H9 (cell line): ENCODE results near the gene SPATA16. TPM values are rescaled to one million over a fixed set of nuclear protein-coding genes. Genes with fewer than 3 reads are reported as not detected.

Experiments used
- DNase-seq: peaks from one replicate; pipeline ENCODE4 v3.0.0-alpha.2; 2017
- H2AFZ ChIP-seq: one replicate; pipeline ENCODE4 v1.6.1; 2013; ENCODE audit warnings: mild to moderate bottlenecking, low read length, control low read depth, moderate library complexity
- H2AK5ac ChIP-seq: 2 replicates; pipeline ENCODE4 v1.6.1; 2013; ENCODE audit warnings: low read length, control low read depth, mixed read lengths; ENCODE audit not compliant: insufficient read length
- H2BK120ac ChIP-seq: one replicate; pipeline ENCODE4 v1.6.1; 2013; ENCODE audit warnings: low read depth, mild to moderate bottlenecking, low read length, control low read depth, inconsistent platforms; ENCODE audit not compliant: poor library complexity, severe bottlenecking
- H2BK12ac ChIP-seq: 2 replicates; pipeline ENCODE4 v1.6.1; 2013; ENCODE audit warnings: low read length, control low read depth, mixed read lengths, low read depth; ENCODE audit not compliant: insufficient read length
- H2BK15ac ChIP-seq: 2 replicates; pipeline ENCODE4 v1.6.1; 2013; ENCODE audit warnings: low read depth, low read length, control low read depth
- H2BK20ac ChIP-seq: one replicate; pipeline ENCODE4 v1.6.1; 2013; ENCODE audit warnings: low read depth, mild to moderate bottlenecking, low read length, control low read depth, inconsistent platforms; ENCODE audit not compliant: poor library complexity, severe bottlenecking
- H2BK5ac ChIP-seq: 2 replicates; pipeline ENCODE4 v1.6.1; 2013; ENCODE audit warnings: low read length, control low read depth, mixed read lengths; ENCODE audit not compliant: insufficient read length
- H3K14ac ChIP-seq: 2 replicates; pipeline ENCODE4 v1.6.1; 2013; ENCODE audit warnings: low read length, control low read depth; ENCODE audit not compliant: insufficient read depth
- H3K18ac ChIP-seq: 2 replicates; pipeline ENCODE4 v1.6.1; 2013; ENCODE audit warnings: low read depth, mild to moderate bottlenecking, mixed read lengths, low read length, control low read depth; ENCODE audit not compliant: insufficient read length
- H3K23ac ChIP-seq: 2 replicates; pipeline ENCODE4 v1.6.1; 2013; ENCODE audit warnings: low read length, control low read depth, mixed read lengths, low read depth; ENCODE audit not compliant: insufficient read length
- H3K23me2 ChIP-seq: 2 replicates; pipeline ENCODE4 v1.6.1; 2013; ENCODE audit warnings: low read depth, mild to moderate bottlenecking, mixed read lengths, low read length, control low read depth; ENCODE audit not compliant: insufficient read length, poor library complexity, severe bottlenecking
- H3K27ac ChIP-seq: 2 replicates; pipeline ENCODE4 v1.5.1; 2013; ENCODE audit warnings: low read length, control low read depth, mixed read lengths, low read depth; ENCODE audit not compliant: insufficient read length
- H3K27me3 ChIP-seq: 2 replicates; pipeline ENCODE4 v1.6.1; 2013; ENCODE audit warnings: low read length, control low read depth, inconsistent platforms; ENCODE audit not compliant: insufficient read depth
- H3K4ac ChIP-seq: 2 replicates; pipeline ENCODE4 v1.6.1; 2013; ENCODE audit warnings: low read depth, mild to moderate bottlenecking, control low read depth, inconsistent platforms, low read length, moderate library complexity
- H3K4me1 ChIP-seq: 2 replicates; pipeline ENCODE4 v1.6.1; 2013; ENCODE audit warnings: low read length, control low read depth, inconsistent platforms; ENCODE audit not compliant: insufficient read depth
- H3K4me2 ChIP-seq: 2 replicates; pipeline ENCODE4 v1.6.1; 2013; ENCODE audit warnings: low read length, control low read depth, mixed read lengths; ENCODE audit not compliant: insufficient read length, insufficient read depth
- H3K56ac ChIP-seq: 2 replicates; pipeline ENCODE4 v1.6.1; 2013; ENCODE audit warnings: low read depth, mild to moderate bottlenecking, mixed read lengths, low read length, control low read depth; ENCODE audit not compliant: insufficient read length
- H3K79me1 ChIP-seq: 2 replicates; pipeline ENCODE4 v1.6.1; 2013; ENCODE audit warnings: low read depth, mild to moderate bottlenecking, moderate library complexity, low read length, control low read depth, inconsistent platforms; ENCODE audit not compliant: insufficient read depth, poor library complexity, severe bottlenecking
- H3K79me2 ChIP-seq: 2 replicates; pipeline ENCODE4 v1.6.1; 2013; ENCODE audit warnings: low read length, control low read depth, inconsistent platforms; ENCODE audit not compliant: insufficient read depth
- H3K9ac ChIP-seq: 2 replicates; pipeline ENCODE4 v1.6.1; 2013; ENCODE audit warnings: low read length, control low read depth, mixed read lengths; ENCODE audit not compliant: insufficient read length; ENCODE audit errors: extremely low read depth
- H3K9me3 ChIP-seq: one replicate; pipeline ENCODE4 v1.6.1; 2013; ENCODE audit warnings: low read depth, low read length, inconsistent platforms; ENCODE audit not compliant: control insufficient read depth
- H3T11ph ChIP-seq: one replicate; pipeline ENCODE4 v1.6.1; 2013; ENCODE audit warnings: mild to moderate bottlenecking, low read length, control low read depth, inconsistent platforms
- H4K20me1 ChIP-seq: one replicate; pipeline ENCODE4 v1.6.1; 2013; ENCODE audit not compliant: control insufficient read depth, insufficient read length, insufficient read depth
- H4K5ac ChIP-seq: 2 replicates; pipeline ENCODE4 v1.6.1; 2013; ENCODE audit warnings: low read depth, mild to moderate bottlenecking, mixed read lengths, low read length, control low read depth; ENCODE audit not compliant: insufficient read length
- H4K8ac ChIP-seq: replicated peaks from 2 replicates; pipeline ENCODE4 v1.6.1; 2013; ENCODE audit warnings: low read length, control low read depth, mixed read lengths, low read depth; ENCODE audit not compliant: insufficient read length
- H4K91ac ChIP-seq: 2 replicates; pipeline ENCODE4 v1.6.1; 2013; ENCODE audit warnings: low read depth, mild to moderate bottlenecking, moderate library complexity, mixed read lengths, low read length, control low read depth; ENCODE audit not compliant: insufficient read length
- H3K27ac Mint-ChIP-seq, 3 experiments: 2 replicates in 2 of 3; 3 replicates in 1 of 3; pipeline ENCODE4 v1.8.0; 2020 to 2021; ENCODE audit warnings: mixed read lengths in 3 of 3, mild to moderate bottlenecking in 1 of 3, moderate library complexity in 1 of 3
- H3K27me3 Mint-ChIP-seq: 2 replicates; pipeline ENCODE4 v1.8.0; 2021; ENCODE audit warnings: low read depth, mild to moderate bottlenecking, moderate library complexity, mixed read lengths
- H3K36me3 Mint-ChIP-seq, 3 experiments: 2 replicates in 2 of 3; 3 replicates in 1 of 3; pipeline ENCODE4 v1.8.0; 2020 to 2021; ENCODE audit warnings: low read depth in 3 of 3, mixed read lengths in 3 of 3; ENCODE audit not compliant: insufficient read depth in 1 of 3
- H3K4me1 Mint-ChIP-seq, 2 experiments: 2 replicates each; pipeline ENCODE4 v1.8.0; 2020; ENCODE audit warnings: mixed read lengths in 2 of 2
- H3K4me3 Mint-ChIP-seq, 2 experiments: 2 replicates in 1 of 2; 3 replicates in 1 of 2; pipeline ENCODE4 v1.8.0; 2020 to 2021; ENCODE audit warnings: mild to moderate bottlenecking in 2 of 2, mixed read lengths in 2 of 2, moderate library complexity in 1 of 2
- H3K9me3 Mint-ChIP-seq, 2 experiments: 2 replicates in 1 of 2; 3 replicates in 1 of 2; pipeline ENCODE4 v1.8.0; 2020; ENCODE audit warnings: mild to moderate bottlenecking in 2 of 2, mixed read lengths in 2 of 2, moderate library complexity in 1 of 2
- WGBS: extraction: QIAGEN DNeasy Blood & Tissue Kit; methylation state at CpG from one replicate; pipeline ENCODE4 v1.1.7; 2013; ENCODE audit warnings: missing lambda C conversion rate, low lambda C conversion rate, mixed read lengths; ENCODE audit not compliant: insufficient read length; ENCODE audit errors: extremely low coverage; 5-methylcytosine and 5-hydroxymethylcytosine counted together
- total RNA-seq: library from RNA; stranded (reverse); gene quantifications from 2 replicates; pipeline ENCODE4 v1.2.1, GENCODE V29; 2021
- TF ChIP-seq, protein P1 (sequence below): fragments of 200-600 bp; sonication (generic); conservative IDR thresholded peaks from 3 replicates; pipeline ENCODE4 v1.8.0; 2021; ENCODE audit warnings: antibody characterized with exemption, mild to moderate bottlenecking

The SPATA16 gene
- total RNA-seq, 1 experiment from 2014 or later = not detected

DNA sequence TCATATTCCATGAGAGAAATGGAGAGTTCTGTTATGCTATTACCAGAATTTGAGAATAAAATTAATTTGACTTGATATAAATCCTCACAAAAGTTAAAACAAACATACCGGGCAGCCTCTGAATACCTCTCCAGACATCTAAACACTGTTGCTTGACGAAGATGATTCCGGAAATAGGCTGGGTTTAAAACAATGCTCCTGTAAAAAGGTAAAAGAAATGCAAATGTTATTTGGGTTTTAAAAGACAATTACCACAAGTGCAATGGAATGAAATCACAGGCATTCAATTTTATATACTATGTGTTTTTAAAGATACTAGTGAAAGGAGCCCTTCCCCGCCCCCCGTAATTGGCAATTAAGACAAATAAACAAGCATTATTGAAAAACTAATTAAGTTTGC is 121.7 kb downstream of the SPATA16 start:
- peaks cover 31 to 39% of the 10 kb centered on the region in 2 experiments for H3K4me1 Mint-ChIP-seq
- no peaks in the 10 kb centered on the region for H3K27me3 ChIP-seq
- H3K18ac ChIP-seq = no peak overlapping the region
- no peak for DNase-seq
- H3K9ac ChIP-seq = no peak overlapping the region
- H3T11ph ChIP-seq = no peak overlapping the region
- H2AK5ac ChIP-seq = no peak overlapping the region
- no peak overlapping the region for H4K8ac ChIP-seq
- TF ChIP-seq, protein P1, sequence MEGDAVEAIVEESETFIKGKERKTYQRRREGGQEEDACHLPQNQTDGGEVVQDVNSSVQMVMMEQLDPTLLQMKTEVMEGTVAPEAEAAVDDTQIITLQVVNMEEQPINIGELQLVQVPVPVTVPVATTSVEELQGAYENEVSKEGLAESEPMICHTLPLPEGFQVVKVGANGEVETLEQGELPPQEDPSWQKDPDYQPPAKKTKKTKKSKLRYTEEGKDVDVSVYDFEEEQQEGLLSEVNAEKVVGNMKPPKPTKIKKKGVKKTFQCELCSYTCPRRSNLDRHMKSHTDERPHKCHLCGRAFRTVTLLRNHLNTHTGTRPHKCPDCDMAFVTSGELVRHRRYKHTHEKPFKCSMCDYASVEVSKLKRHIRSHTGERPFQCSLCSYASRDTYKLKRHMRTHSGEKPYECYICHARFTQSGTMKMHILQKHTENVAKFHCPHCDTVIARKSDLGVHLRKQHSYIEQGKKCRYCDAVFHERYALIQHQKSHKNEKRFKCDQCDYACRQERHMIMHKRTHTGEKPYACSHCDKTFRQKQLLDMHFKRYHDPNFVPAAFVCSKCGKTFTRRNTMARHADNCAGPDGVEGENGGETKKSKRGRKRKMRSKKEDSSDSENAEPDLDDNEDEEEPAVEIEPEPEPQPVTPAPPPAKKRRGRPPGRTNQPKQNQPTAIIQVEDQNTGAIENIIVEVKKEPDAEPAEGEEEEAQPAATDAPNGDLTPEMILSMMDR = no peak
- no peaks in the 10 kb centered on the region for H3K79me1 ChIP-seq
- H2BK5ac ChIP-seq = no peak overlapping the region
- H3K23ac ChIP-seq = no peak overlapping the region
- peak overlapping the region; percentile 65 for H3K27ac ChIP-seq
- no peaks in the 10 kb centered on the region for H3K79me2 ChIP-seq
- H3K14ac ChIP-seq = no peak overlapping the region
- H3K9me3 Mint-ChIP-seq = no peaks in the 10 kb centered on the region; a peak in 1 of 5 replicates
- no peaks in the 10 kb centered on the region for H4K20me1 ChIP-seq
- no peaks in the 10 kb centered on the region for H3K23me2 ChIP-seq
- no peak overlapping the region for H4K91ac ChIP-seq
- no peak overlapping the region for H3K4ac ChIP-seq
- no peak overlapping the region for H3K4me3 Mint-ChIP-seq
- no peak overlapping the region for H2BK12ac ChIP-seq
- peaks cover 5% of the 10 kb centered on the region for H3K4me1 ChIP-seq
- no peak overlapping the region for H4K5ac ChIP-seq
- no peak overlapping the region for H2AFZ ChIP-seq
- H2BK15ac ChIP-seq = no peak overlapping the region
- H3K27ac Mint-ChIP-seq = no peak overlapping the region; a peak in 1 of 7 replicates
- H3K9me3 ChIP-seq = no peaks in the 10 kb centered on the region
- H3K4me2 ChIP-seq = no peak overlapping the region
- H2BK120ac ChIP-seq = no peak overlapping the region
- H3K56ac ChIP-seq = no peak overlapping the region
- no peaks in the 10 kb centered on the region for H3K36me3 Mint-ChIP-seq
- no peaks in the 10 kb centered on the region for H3K27me3 Mint-ChIP-seq
- H2BK20ac ChIP-seq = no peak overlapping the region
- WGBS = no CpG with 5 or more reads among the region's 5 CpGs
